Coronary artery (tissue), 2 donors: ENCODE data around the gene CDC37L1.
"Not testable (repeated sequence)": the region's sequence is repeated elsewhere in the genome, so short reads cannot be mapped to it uniquely, and the experiment has no call there.

ENCODE experiments used
- DNase-seq: peaks from one replicate; pipeline ENCODE4 v3.0.0-alpha.2; 2017; ENCODE audit warnings: low spot score
- H3K27ac ChIP-seq, 2 donors: fragments of 200-600 bp; sonication (generic); one replicate each; pipeline ENCODE4 v1.5.1; 2016 to 2019
- H3K4me3 ChIP-seq: fragments of 200-600 bp; sonication (generic); 2 replicates; pipeline ENCODE4 v1.5.1; 2016; ENCODE audit warnings: mild to moderate bottlenecking, moderate library complexity
- TF ChIP-seq, protein P1 (sequence below): fragments of 200-600 bp; sonication (generic); IDR thresholded peaks from one replicate; pipeline ENCODE4 v1.5.1; 2019; ENCODE audit warnings: antibody characterized with exemption

The CDC37L1 gene

GRCh38 chr9:4748612-4749011 is 69.2 kb downstream of the CDC37L1 start:
- no peak for DNase-seq
- TF ChIP-seq, protein P1, sequence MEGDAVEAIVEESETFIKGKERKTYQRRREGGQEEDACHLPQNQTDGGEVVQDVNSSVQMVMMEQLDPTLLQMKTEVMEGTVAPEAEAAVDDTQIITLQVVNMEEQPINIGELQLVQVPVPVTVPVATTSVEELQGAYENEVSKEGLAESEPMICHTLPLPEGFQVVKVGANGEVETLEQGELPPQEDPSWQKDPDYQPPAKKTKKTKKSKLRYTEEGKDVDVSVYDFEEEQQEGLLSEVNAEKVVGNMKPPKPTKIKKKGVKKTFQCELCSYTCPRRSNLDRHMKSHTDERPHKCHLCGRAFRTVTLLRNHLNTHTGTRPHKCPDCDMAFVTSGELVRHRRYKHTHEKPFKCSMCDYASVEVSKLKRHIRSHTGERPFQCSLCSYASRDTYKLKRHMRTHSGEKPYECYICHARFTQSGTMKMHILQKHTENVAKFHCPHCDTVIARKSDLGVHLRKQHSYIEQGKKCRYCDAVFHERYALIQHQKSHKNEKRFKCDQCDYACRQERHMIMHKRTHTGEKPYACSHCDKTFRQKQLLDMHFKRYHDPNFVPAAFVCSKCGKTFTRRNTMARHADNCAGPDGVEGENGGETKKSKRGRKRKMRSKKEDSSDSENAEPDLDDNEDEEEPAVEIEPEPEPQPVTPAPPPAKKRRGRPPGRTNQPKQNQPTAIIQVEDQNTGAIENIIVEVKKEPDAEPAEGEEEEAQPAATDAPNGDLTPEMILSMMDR = no peak
- H3K4me3 ChIP-seq = no peak overlapping the region
- H3K27ac ChIP-seq = no peak overlapping the region

DNA sequence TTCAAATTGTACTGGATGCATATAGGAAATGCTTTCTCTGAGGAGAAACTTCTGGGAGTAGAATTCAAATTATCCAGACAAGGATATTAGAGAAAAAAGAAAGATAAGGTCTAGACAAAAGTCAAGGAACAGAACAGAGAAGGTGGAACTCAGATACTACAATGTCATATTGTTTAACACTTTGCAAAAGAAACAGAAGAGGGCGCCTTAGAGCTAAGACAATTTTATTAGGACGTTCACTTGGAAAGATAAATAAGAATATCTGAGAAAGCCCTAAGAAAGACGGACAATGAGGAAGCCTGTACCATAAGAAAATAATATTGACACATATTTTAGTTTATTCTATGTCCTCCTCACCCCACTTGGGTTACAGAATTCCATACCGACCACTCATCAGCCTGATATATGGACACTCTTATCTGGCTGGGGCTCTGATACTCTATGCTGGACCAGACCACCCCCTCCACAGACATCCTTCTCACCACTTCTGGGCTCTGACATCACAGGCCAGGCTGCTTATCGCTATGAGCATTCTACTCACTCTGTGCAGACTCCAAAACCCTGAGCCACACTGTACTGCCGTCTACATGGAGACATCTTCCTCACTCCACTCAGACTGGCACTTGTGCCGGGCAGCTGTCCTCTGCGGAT is 70.8 kb downstream of the CDC37L1 start:
- Histone ChIP-seq H3K27ac (no peak overlapping the region), H3K4me3 (no peak overlapping the region)
- TF ChIP-seq, protein P1 = no peak
- DNase-seq = no peak

GRCh38 chr9:4754530-4754929 is 75.2 kb downstream of the CDC37L1 start:
- DNase-seq, H3K27ac ChIP-seq, H3K4me3 ChIP-seq: not testable (repeated sequence)

DNA sequence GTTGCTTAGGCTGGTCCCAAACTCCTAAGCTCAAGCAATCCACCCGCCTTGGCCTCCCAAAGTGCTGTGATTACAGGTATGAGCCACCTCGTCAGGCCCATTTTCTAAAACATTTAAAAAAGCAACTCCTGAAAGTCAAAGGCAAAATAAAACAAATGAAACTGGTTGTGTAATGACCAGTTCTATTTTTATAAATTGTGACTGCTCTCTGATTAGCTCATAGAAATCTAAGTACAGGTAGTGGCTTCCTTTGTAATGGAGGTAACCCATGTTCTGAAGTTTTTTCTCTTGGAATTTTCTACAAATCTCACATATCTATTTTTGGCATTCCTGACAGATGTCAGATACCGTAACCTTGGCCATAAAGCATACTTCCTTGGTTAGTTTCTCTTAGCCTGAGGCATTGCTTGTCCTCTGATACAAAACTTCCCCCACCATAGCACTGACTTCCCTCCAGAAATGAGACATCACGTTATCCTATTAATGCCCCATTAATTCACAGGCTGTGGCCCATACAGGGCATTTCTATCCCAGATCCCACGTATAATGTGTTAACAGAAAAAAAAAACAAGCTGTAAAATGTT is 75.7 kb downstream of the CDC37L1 start:
- DNase-seq = no peak
- no peak overlapping the region for H3K4me3 ChIP-seq
- TF ChIP-seq, protein P1 = no peak
- no peak overlapping the region for H3K27ac ChIP-seq

DNA sequence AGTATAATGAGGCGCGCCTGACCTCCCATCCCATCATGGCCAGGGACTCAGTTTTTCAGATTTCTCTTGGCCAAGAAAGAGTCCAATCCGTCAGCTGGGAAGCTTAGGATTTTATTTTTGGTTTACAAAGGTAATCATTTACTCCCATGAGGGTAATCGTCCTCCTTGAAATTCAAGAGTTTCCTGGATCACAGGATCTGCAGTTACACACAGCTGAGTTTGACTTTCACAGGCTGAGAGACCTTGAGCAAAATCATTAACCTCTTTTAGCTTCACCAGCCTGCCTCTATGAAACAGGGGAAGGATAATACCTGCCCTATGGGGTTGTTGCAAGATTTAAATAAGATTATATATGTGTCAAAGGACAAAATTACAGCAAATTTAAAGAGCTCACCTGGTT is 77.1 kb downstream of the CDC37L1 start:
- TF ChIP-seq, protein P1 = no peak
- DNase-seq = no peak
- Histone ChIP-seq H3K4me3 (no peak overlapping the region), H3K27ac (no peak overlapping the region)
